Renal cortex interstitium (tissue), 11 donors: Measurements from ENCODE around the gene RAB35. TPM values are rescaled to one million over a fixed set of nuclear protein-coding genes. Genes with fewer than 3 reads are reported as not detected.

Experiments
- DNase-seq, 11 donors: peaks; one replicate each; pipeline ENCODE4 v3.0.0-alpha.2; 2013; ENCODE audit warnings: low read depth in 9 of 11, low spot score in 4 of 11; ENCODE audit errors: extremely low read depth in 1 of 11
- polyA plus RNA-seq, 3 donors: library from polyadenylated mRNA; unstranded; fragments of 120-200 nt; gene quantifications; one replicate each; pipeline ENCODE4 v1.2.1, GENCODE V29; 2013; ENCODE audit not compliant: insufficient read length in 3 of 3

RAB35 gene
- polyA plus RNA-seq, 3 donors: 34.9 to 43.1 (median 36.9) TPM

- no peak for DNase-seq
These were observed 23.4 kb upstream of the RAB35 start for GRCh38 chr12:120139958-120140357.

DNA sequence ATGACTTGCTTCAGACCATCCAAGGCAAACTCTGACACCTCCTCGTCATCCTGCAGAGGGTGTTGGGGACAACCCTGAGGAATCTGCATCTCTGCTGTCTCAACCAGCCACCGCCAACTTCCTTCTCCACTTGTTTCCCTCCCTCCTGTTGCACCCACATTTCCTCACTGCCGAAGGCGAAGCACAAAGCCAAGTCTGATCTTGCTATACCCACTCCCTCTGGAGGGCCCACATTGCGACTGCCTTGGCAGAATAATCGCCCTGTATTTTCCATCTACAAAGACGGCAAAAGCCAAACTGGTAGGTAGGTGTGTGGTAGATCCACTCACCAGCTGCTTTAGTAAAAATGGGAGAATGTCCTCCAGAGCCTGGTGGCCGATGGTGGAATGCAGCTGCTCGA lies 21.8 kb upstream of the RAB35 start:
- no peak for DNase-seq

- no peak for DNase-seq
These were observed 21.3 kb upstream of the RAB35 start for GRCh38 chr12:120137833-120138232.

- no peak for DNase-seq
These were observed 19.7 kb upstream of the RAB35 start for GRCh38 chr12:120136093-120136770.

DNA sequence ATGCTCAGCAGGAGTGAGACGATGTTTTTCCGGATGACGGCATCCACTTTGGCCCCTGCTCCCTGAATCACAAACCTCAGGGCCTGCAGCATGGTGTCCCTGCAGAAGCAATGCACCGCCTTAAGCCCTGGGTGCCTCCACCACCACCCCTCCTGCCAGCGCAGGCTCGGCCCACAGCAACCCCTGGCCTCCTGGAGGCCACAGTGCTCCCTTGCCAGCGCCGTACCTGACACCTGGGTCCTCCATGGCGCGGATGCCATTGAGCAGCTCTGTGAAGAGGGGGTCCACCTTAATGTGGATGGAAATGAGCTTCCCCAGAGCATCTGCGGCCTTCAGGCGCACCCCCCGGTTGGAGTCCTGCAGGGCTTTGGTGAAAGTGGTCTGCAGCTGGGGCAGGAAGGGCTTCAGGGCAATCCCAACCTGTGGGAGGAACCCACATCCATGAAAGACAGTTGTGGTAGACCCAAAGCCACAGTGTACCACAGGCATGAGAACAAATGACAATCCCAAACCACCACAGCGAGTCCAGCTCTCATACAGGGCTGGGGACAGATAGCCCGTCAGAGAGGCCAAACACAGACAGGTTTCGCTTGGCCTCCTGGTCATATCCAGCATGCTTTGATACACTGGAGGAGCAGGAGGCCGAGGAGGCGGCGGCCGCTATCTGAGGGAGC lies 17.9 kb upstream of the RAB35 start:
- no peak for DNase-seq

DNA sequence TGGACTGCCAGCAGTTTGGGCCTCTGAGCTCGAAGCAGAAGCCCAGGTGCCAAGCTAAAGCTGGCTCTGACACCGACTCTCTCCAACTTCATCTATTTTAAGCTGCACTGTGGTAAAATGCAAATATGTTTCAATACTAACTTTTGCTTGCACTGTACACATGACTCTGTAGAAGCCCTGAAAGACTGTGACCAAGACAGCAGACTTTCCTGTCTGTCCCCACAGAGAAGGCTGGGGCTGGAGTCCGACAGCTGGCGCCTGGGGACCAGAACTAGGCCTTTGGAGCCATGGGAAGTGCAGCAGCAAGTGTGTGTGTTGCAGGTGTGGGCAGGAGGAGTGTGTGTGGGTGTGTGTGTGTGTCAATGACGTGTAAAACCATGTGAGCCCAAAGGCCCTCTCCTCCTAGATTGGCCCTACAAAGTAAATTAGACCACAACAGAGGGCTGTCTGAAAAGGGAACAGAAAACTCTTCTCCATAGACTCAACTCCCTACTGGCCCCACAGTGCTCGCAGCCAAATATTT lies 16.4 kb upstream of the RAB35 start:
- no peak for DNase-seq

DNA sequence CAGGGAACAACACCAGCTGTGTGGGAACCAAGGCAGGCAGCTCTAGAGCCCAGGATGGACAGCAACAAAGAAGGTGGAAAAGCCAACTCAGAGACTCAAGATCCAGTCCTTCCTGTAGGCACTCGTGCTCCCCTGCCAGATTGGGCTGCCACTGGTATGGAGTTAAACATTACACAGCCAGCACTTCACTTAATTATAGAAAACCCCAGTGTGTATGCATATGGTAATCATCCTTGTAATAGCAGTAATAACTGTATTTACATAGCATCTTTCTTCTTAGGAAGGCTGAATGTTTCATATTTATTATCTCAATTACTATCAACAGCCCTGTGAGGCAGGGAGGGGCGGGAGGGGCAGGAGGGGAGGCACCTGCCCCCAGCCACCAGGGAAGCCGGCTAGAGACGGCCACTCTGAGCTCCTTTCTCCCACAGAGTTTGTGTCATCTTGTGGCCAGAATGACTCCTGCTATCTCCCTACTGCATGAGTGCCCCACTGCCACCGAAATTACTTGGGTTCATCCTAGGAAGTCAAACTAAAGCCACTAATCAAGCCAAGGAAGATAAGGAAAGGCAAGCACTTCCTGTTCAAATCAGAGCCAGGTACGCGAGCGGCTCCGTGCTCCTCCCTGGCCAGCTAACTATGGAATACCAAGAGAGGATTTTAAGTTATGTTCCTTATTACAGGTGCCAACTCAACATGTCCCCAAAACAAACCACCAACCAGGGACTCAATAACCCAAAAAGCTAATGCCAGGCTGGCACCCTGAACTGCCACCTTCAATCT lies 15.7 kb upstream of the RAB35 start:
- no peak for DNase-seq

DNA sequence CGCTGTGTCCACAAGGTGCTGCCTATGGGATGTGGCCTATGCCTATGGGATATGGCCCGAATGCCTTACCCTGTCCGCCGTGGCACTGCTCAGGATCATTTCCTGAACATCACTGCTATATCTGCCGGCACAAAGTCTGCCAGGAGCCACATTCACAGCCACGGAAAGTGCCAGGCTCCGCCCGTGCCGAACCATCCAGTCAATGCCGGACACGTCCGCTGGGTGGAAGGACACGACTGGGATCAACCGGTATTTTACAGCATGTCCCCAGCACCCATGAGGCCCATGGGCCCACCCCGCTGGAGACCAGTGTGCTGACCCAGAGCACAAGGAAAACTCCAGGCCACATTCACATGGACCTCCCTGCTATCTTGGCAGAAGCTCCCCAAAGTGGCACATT lies 14.6 kb upstream of the RAB35 start:
- no peak for DNase-seq

DNA sequence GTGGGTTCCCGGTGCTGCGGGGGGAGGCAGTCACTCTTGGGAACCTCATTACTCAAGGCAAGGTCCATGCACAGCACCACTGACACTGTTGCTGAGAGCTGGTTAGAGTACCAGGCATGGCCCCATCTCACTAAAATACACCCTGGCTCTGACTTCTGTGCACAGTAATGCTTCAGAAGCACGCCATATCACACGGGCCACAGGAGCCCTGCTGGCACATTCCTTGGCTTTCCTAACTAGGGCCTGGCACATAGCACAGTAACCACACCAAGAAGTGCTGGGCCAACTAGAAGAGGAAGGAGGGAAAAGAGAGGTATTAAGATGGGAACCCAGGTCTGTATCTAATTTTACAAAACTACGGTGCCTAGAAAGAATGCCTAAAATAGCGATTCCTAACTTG lies 13.5 kb upstream of the RAB35 start:
- DNase-seq: no peak

- no peak for DNase-seq
These were observed 10.1 kb upstream of the RAB35 start for GRCh38 chr12:120126635-120127005.

DNA sequence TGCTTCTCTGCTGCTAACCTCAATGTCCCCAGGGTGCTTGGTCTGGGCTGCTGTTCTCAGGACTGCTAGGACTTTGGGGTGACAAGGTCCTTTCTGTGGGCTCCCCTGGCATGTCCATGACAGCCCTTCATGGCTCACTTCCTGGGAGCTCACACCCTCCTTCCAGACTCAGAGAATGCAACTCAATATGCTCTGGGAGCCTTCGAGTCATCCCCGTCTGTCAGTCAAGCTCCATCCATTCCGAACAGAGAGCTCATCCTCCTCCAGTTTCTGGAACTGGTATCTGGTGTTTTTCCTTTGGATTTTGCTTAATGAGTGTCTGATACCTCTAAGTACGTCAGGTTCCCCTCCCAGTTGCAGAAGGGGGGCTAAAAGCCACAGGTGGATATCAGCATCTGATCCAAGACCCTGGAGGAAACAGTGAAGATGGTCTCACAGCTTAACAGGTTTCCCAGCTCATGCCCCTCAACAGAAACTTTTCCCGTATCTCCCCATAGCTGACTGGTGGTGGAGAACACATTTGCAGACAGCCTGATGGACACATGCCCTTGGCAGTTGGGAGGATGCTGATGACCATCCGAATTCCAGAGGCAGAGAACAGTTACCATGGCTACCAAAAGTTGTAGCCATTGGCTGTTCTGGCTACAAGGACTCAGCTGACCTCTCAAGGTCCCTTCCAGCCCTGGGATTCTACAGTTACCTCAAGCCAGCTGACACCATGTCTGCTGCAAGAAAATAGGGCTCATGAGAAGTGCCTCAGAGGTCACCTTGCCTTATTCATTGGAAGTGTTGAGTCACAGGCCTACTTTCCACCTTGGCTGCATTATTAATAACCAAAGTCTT lies 9.5 kb upstream of the RAB35 start:
- no peak for DNase-seq

- DNase-seq: no peak
These were observed 8.5 kb upstream of the RAB35 start for GRCh38 chr12:120125029-120125428.

- DNase-seq: no peak
These were observed 5.3 kb upstream of the RAB35 start for GRCh38 chr12:120121766-120122293.

- no peak for DNase-seq
These were observed 4.8 kb upstream of the RAB35 start for GRCh38 chr12:120121343-120121742.

GRCh38 chr12:120119271-120119973 lies 2.9 kb upstream of the RAB35 start:
- DNase-seq: no peak

- DNase-seq: no peak
These were observed 1.9 kb upstream of the RAB35 start for GRCh38 chr12:120118321-120119061.

GRCh38 chr12:120117961-120118320 lies 1.4 kb upstream of the RAB35 start:
- DNase-seq: no peak
